B cell (primary cell): ENCODE data around the gene MYG1. TPM values are rescaled to one million over a fixed set of nuclear protein-coding genes. Genes with fewer than 3 reads are reported as not detected.

Source experiments
- ATAC-seq: fragments of 200-7000 bp; cut with Tn5 transposase; one replicate; pipeline ENCODE4 v1.10.0; 2021; ENCODE audit warnings: low read depth, mild to moderate bottlenecking, moderate number of reproducible peaks, moderate library complexity
- CTCF ChIA-PET: fragments of 350-600 bp; sonication (Branson Sonifier 250); formaldehyde crosslinking; loops from one replicate; lab custom pipeline; 2021; ENCODE audit warnings: antibody characterized with exemption, inconsistent platforms; lab: Charles Lee
- POLR2A ChIA-PET: fragments of 350-600 bp; sonication (Branson Sonifier 250); formaldehyde crosslinking; loops from one replicate; lab custom pipeline; 2021; ENCODE audit warnings: antibody characterized with exemption; lab: Charles Lee
- DNase-seq: peaks from one replicate; pipeline ENCODE4 v3.0.0; 2013
- H2AFZ ChIP-seq: 2 replicates; pipeline ENCODE4 v1.6.1; 2012; ENCODE audit warnings: mild to moderate bottlenecking, low read depth, low read length; ENCODE audit not compliant: insufficient read depth, poor library complexity, severe bottlenecking
- H3K27ac ChIP-seq, 2 donors: 1 replicate in 1 of 2; 2 replicates in 1 of 2; pipeline ENCODE4 v1.5.1; 2012 to 2013; ENCODE audit warnings: low read length in 2 of 2, mild to moderate bottlenecking in 2 of 2, moderate library complexity in 1 of 2
- H3K27me3 ChIP-seq, 4 experiments: fragments of 200-600 bp in 1 of 4; sonication (generic) in 1 of 4; replicated peaks in 1 of 4; 1 replicate in 2 of 4; 2 replicates in 2 of 4; pipeline versions ENCODE4 v1.6.1 to v1.7.0; 2013 to 2016; ENCODE audit warnings: low read length in 3 of 4, mild to moderate bottlenecking in 2 of 4, mixed read lengths in 1 of 4, moderate library complexity in 1 of 4; ENCODE audit not compliant: insufficient read depth in 4 of 4, control insufficient read depth in 3 of 4; ENCODE audit errors: control extremely low read depth in 1 of 4
- H3K36me3 ChIP-seq, 2 experiments: replicated peaks in 1 of 2; 1 replicate in 1 of 2; 2 replicates in 1 of 2; pipeline versions ENCODE4 v1.6.1 to v1.7.1; 2013; ENCODE audit warnings: low read length in 1 of 2; ENCODE audit not compliant: insufficient read depth in 2 of 2, control insufficient read depth in 1 of 2; ENCODE audit errors: control extremely low read depth in 1 of 2, extremely low read depth in 1 of 2
- H3K4me1 ChIP-seq, 2 donors: fragments of 200-600 bp in 1 of 2; sonication (generic) in 1 of 2; 1 replicate in 1 of 2; 2 replicates in 1 of 2; pipeline versions ENCODE4 v1.5.1 to v1.6.1; 2013 to 2017; ENCODE audit warnings: low read length in 2 of 2; ENCODE audit not compliant: control insufficient read depth in 2 of 2, insufficient read depth in 2 of 2
- H3K4me2 ChIP-seq: replicated peaks from 2 replicates; pipeline ENCODE3; 2012; ENCODE audit warnings: mild to moderate bottlenecking, low read depth, low read length; ENCODE audit not compliant: poor library complexity, severe bottlenecking
- H3K4me3 ChIP-seq, 5 experiments: fragments of 200-600 bp in 1 of 5; sonication (generic) in 1 of 5; 1 replicate in 3 of 5; 2 replicates in 2 of 5; pipeline versions ENCODE4 v1.5.1 to v1.7.0; 2011 to 2016; ENCODE audit warnings: low read length in 4 of 5, mild to moderate bottlenecking in 4 of 5, low read depth in 2 of 5, control low read depth in 1 of 5, moderate library complexity in 1 of 5; ENCODE audit not compliant: insufficient read depth in 1 of 5; ENCODE audit errors: control extremely low read depth in 1 of 5, extremely low read depth in 1 of 5
- H3K79me2 ChIP-seq: fragments of 200-600 bp; sonication (generic); one replicate; pipeline ENCODE4 v1.6.0; 2016; ENCODE audit warnings: low read length; ENCODE audit not compliant: control insufficient read depth, insufficient read depth
- H3K9ac ChIP-seq: fragments of 200-600 bp; sonication (generic); 2 replicates; pipeline ENCODE4 v1.6.1; 2017; ENCODE audit warnings: mild to moderate bottlenecking, low read length, moderate library complexity
- H3K9me3 ChIP-seq, 3 donors: one replicate each; pipeline versions ENCODE4 v1.6.1 to v1.7.1; 2013; ENCODE audit warnings: low read length in 2 of 3; ENCODE audit not compliant: control insufficient read depth in 2 of 3, insufficient read depth in 1 of 3; ENCODE audit errors: control extremely low read depth in 1 of 3
- H4K20me1 ChIP-seq: 2 replicates; pipeline ENCODE4 v1.6.0; 2012; ENCODE audit warnings: mild to moderate bottlenecking, low read length; ENCODE audit not compliant: insufficient read depth, control insufficient read depth, poor library complexity, severe bottlenecking
- H3K27ac Mint-ChIP-seq: one replicate; pipeline ENCODE4 v1.8.0; 2021; ENCODE audit warnings: mixed read lengths
- H3K27me3 Mint-ChIP-seq: one replicate; pipeline ENCODE4 v1.8.0; 2021; ENCODE audit warnings: mixed read lengths
- H3K4me1 Mint-ChIP-seq: one replicate; pipeline ENCODE4 v1.8.0; 2021; ENCODE audit warnings: mixed read lengths
- H3K4me3 Mint-ChIP-seq: one replicate; pipeline ENCODE4 v1.8.0; 2021; ENCODE audit warnings: mixed read lengths
- H3K9me3 Mint-ChIP-seq: one replicate; pipeline ENCODE4 v1.8.0; 2022; ENCODE audit warnings: mixed read lengths; ENCODE audit not compliant: insufficient read depth
- EZH2 ChIP-seq: IDR thresholded peaks from 2 replicates; pipeline ENCODE4 v1.6.1; 2012; ENCODE audit warnings: borderline replicate concordance, low read depth, mild to moderate bottlenecking, moderate library complexity, low read length; ENCODE audit not compliant: insufficient read depth, poor library complexity, severe bottlenecking
- WGBS: methylation state at CpG from one replicate; pipeline ENCODE4 v1.1.5; 2013; ENCODE audit warnings: missing lambda C conversion rate; ENCODE audit not compliant: insufficient coverage; 5-methylcytosine and 5-hydroxymethylcytosine counted together
- intact Hi-C: fragments of 100-400 bp; cut with micrococcal nuclease; formaldehyde crosslinking; loops from one replicate; pipeline ENCODE4 v1.10.0; 2022
- polyA plus RNA-seq: library from polyadenylated mRNA; depleted of rRNA; stranded (reverse); fragments of >200 nt; gene quantifications from 2 replicates; pipeline ENCODE4 v1.2.3, GENCODE V29; 2012
- total RNA-seq, 2 donors: library from RNA; stranded (reverse); fragments of 120-200 nt in 1 of 2; gene quantifications; 1 replicate in 1 of 2; 2 replicates in 1 of 2; pipeline versions ENCODE4 v1.2.3 to v1.2.4, GENCODE V29; 2013 to 2022
- TF ChIP-seq, protein P1 (sequence below): fragments of 200-600 bp; IDR thresholded peaks from one replicate; pipeline ENCODE4 v1.8.0; 2022; ENCODE audit warnings: antibody characterized with exemption, mild to moderate bottlenecking

MYG1 gene
- total and polyA plus RNA-seq, 2 donors (not counting 1 experiment from before 2014, with no cell fraction given) = 46.4 to 48.4 TPM

DNA sequence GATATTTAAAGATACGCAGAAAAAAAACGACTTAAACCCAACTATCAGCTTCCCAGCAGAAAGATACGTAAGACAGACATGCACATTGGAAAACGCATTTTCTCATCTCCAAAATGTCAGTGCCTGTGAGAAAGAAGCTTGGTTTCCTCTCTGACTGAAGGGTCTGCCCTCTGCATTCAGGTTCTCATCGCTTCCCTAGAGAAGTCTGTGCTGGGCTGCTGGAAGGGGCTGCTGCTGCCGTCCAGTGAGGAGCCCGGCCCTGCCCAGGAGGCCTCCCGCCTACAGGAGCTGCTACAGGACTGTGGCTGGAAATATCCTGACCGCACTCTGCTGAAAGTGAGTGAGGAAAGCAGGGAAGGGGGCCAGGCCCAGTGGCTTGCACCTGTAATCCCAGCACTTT, 8.8 kb upstream of the MYG1 start:
- H3K27ac Mint-ChIP-seq = no peak overlapping the region
- no peak overlapping the region for H3K4me3 Mint-ChIP-seq
- Histone ChIP-seq H3K36me3 (no peaks in the 10 kb centered on the region), H3K9ac (no peak overlapping the region), H3K4me2 (no peak overlapping the region), H3K27ac (no peak overlapping the region), H2AFZ (no peak overlapping the region), H3K27me3 (no peaks in the 10 kb centered on the region), H4K20me1 (no peaks in the 10 kb centered on the region), H3K9me3 (no peaks in the 10 kb centered on the region), H3K4me1 (peaks cover 5 to 7% of the 10 kb centered on the region in 2 donors), H3K4me3 (no peak overlapping the region), H3K79me2 (peaks cover 12% of the 10 kb centered on the region)
- no peaks in the 10 kb centered on the region for H3K9me3 Mint-ChIP-seq
- intact Hi-C loops = no loop called here
- DNase-seq = no peak
- peaks cover 18% of the 10 kb centered on the region for H3K4me1 Mint-ChIP-seq
- no peaks in the 10 kb centered on the region for H3K27me3 Mint-ChIP-seq
- ATAC-seq = no peak
- TF ChIP-seq, protein P1, sequence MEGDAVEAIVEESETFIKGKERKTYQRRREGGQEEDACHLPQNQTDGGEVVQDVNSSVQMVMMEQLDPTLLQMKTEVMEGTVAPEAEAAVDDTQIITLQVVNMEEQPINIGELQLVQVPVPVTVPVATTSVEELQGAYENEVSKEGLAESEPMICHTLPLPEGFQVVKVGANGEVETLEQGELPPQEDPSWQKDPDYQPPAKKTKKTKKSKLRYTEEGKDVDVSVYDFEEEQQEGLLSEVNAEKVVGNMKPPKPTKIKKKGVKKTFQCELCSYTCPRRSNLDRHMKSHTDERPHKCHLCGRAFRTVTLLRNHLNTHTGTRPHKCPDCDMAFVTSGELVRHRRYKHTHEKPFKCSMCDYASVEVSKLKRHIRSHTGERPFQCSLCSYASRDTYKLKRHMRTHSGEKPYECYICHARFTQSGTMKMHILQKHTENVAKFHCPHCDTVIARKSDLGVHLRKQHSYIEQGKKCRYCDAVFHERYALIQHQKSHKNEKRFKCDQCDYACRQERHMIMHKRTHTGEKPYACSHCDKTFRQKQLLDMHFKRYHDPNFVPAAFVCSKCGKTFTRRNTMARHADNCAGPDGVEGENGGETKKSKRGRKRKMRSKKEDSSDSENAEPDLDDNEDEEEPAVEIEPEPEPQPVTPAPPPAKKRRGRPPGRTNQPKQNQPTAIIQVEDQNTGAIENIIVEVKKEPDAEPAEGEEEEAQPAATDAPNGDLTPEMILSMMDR = no peak
- no peak for TF ChIP-seq EZH2
- 89% methylated on average over 6 of the region's 9 CpGs for WGBS
- ChIA-PET POLR2A (interaction anchor here (1.0 to 2.0 kb wide), 2 partner anchors 33 to 77 kb away, joined by 3 to 5 read pairs; no protein-coding TSS in a partner anchor), CTCF (interaction anchor here (1.0 to 24.0 kb wide), 9 partner anchors 20 to 225 kb away, joined by 3 to 721 read pairs (median 4); partner anchors contain the start of genes AAAS, CSAD, ESPL1 and ITGB7)

DNA sequence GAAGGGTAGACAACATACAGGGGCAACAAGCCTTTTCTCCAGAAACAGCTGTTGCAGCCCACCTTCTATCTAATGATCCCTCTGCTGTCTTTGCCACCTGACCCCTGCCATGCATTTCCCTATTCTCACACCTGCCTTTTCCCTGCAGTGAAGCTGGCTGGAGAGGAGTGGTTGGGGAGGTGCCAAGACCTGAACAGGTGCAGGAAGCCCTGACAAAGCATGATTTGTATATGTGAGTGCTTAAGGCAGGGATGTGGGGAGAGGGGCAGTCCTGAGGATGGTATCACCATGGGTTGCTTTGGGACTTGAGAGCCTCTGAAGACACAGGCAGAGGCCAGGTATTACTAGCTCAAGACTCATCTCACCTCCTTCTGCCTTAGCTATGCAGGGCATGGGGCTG, 7.1 kb upstream of the MYG1 start:
- POLR2A ChIA-PET = no interaction called here

More for the DNA sequence above, 7.1 kb upstream of the MYG1 start:
- Histone ChIP-seq H3K4me1 (peaks cover 18 to 21% of the 10 kb centered on the region in 2 donors), H3K9ac (no peak overlapping the region), H3K9me3 (no peaks in the 10 kb centered on the region), H3K4me3 (no peak overlapping the region), H3K36me3 (peaks cover 0 to 7% of the 10 kb centered on the region in 2 experiments), H2AFZ (no peak overlapping the region), H3K27ac (no peak overlapping the region), H3K4me2 (no peak overlapping the region), H3K79me2 (peaks cover 30% of the 10 kb centered on the region), H4K20me1 (peaks cover 12% of the 10 kb centered on the region), H3K27me3 (no peaks in the 10 kb centered on the region)
- TF ChIP-seq EZH2 = no peak
- TF ChIP-seq, protein P1 = no peak
- Mint-ChIP-seq H3K4me1 (peaks cover 32% of the 10 kb centered on the region), H3K27ac (no peak overlapping the region), H3K27me3 (no peaks in the 10 kb centered on the region), H3K4me3 (no peak overlapping the region), H3K9me3 (no peaks in the 10 kb centered on the region)
- intact Hi-C loops = no loop called here
- CTCF ChIA-PET = interaction anchor here (0.6 to 24.0 kb wide), 8 partner anchors 24 to 134 kb away, joined by 3 to 721 read pairs (median 32); partner anchors contain the start of genes AAAS, ESPL1 and ITGB7
- ATAC-seq (no peak), DNase-seq (no peak)
